ENCODE results near the gene DEDD. TPM values are rescaled to one million over a fixed set of nuclear protein-coding genes. Genes with fewer than 3 reads are reported as not detected.

The DEDD gene
- total RNA-seq, 4 donors from 2014 or later, result 23.0 to 48.7 (median 31.4) TPM

- Histone ChIP-seq H3K27me3 (no peaks in the 10 kb centered on the region), H3K4me3 (peak within 1 kb of the TSS; percentile 65 to 80 (median 70)), H3K4me1 (peaks cover 3 to 26% (median 12%) of the 10 kb centered on the region in 4 donors), H3K27ac (peak within 1 kb of the TSS; percentile 84 to 87 (median 86)), H3K36me3 (peaks cover 0 to 28% (median 0%) of the 10 kb centered on the region in 3 donors), H3K9me3 (no peaks in the 10 kb centered on the region)
- peak; percentile 44 to 74 for TF ChIP-seq POLR2A (IDR thresholded peaks at IDR 0.05)
- TF ChIP-seq, protein P1, sequence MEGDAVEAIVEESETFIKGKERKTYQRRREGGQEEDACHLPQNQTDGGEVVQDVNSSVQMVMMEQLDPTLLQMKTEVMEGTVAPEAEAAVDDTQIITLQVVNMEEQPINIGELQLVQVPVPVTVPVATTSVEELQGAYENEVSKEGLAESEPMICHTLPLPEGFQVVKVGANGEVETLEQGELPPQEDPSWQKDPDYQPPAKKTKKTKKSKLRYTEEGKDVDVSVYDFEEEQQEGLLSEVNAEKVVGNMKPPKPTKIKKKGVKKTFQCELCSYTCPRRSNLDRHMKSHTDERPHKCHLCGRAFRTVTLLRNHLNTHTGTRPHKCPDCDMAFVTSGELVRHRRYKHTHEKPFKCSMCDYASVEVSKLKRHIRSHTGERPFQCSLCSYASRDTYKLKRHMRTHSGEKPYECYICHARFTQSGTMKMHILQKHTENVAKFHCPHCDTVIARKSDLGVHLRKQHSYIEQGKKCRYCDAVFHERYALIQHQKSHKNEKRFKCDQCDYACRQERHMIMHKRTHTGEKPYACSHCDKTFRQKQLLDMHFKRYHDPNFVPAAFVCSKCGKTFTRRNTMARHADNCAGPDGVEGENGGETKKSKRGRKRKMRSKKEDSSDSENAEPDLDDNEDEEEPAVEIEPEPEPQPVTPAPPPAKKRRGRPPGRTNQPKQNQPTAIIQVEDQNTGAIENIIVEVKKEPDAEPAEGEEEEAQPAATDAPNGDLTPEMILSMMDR (IDR thresholded peaks at IDR 0.05), result peak in 2 of 6 experiments; percentile 3 to 24
- peak; percentile 91 to 97 (median 96) for DNase-seq
Measured at GRCh38 chr1:161177112-161177935, 44.9 kb upstream of the DEDD start, which contains the start of gene B4GALT3. Gene B4GALT3 (minus strand): TSS chr1:161177507. CDS start chr1:161176060, 1,447 bp downstream.

DNA sequence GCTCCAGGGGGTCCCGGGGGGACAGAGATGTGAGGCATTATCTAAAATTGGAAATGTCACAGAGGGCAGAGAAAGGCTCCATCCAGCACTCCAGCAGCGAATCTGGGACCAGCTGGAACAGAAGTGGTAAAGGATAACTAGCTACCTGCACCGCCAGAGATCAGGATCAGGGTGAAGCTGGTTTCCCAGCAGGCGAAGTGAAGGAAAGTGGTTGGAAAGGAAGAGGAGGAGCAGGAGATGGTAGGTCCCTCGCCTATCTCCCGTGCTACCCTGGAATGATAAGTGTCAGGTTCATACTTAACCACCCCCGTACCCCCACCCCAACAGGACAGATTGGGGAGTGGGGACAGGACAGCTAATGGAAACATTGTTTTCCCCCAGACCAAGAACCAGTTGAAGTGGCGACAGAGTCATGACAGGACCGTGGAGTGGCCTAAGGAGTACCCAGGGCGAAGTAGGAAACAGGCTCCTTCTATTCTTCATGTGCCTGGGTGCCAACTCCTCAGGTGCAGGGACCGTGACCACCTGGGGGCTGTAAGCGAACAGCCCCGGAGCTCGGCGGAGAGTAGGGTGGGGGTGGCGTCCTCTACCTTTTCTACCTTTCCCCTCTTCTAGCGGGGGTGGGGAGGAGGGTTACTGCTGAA lies 44.1 kb upstream of the DEDD start:
- Histone ChIP-seq H3K4me3 (peak overlapping the region; percentile 65 to 80 (median 70)), H3K9me3 (no peaks in the 10 kb centered on the region), H3K36me3 (peaks cover 0 to 36% (median 0%) of the 10 kb centered on the region in 3 donors), H3K27me3 (no peaks in the 10 kb centered on the region), H3K27ac (peak overlapping the region; percentile 84 to 87 (median 86)), H3K4me1 (peaks cover 3 to 26% (median 9%) of the 10 kb centered on the region in 4 donors)
- TF ChIP-seq, protein P1 (IDR thresholded peaks at IDR 0.05), result no peak
- TF ChIP-seq POLR2A (IDR thresholded peaks at IDR 0.05), result no peak
- DNase-seq, result no peak

DNA sequence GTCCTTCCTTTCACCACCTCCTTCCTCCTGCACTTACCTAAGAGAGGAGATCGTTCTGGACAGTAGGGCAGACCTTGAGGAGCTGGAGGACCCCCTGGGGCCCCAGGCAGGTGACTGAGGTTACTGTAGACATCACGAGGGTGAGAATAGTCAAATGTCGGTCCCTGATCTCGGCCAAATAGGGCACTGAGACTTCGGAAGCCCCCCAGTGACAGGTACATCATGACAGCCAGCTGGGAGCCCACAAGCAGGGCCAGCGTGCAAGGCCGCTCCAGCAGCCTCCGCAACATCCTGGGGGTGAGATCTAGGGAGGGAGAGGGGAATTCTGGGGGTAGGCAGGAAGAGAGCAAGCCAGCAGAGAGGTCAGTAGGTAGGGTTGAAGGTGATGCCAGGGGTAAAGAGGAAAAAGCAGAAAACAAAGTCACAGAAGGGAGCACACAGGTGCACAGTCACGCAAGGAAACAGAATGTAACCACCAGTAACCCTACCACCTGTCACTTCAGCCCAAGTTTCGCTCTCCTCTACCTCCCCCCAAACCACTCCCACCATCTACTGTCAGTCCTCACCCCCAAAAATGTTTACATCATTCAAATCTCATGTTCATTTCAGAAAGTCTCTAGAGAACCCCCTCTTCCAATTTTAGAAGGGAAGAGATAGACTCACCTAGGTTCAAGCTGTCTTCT lies 43.4 kb upstream of the DEDD start:
- peak overlapping the region; percentile 84 to 87 (median 86) for H3K27ac ChIP-seq
- H3K36me3 ChIP-seq, result peaks cover 0 to 42% (median 0%) of the 10 kb centered on the region in 3 donors
- H3K4me1 ChIP-seq, result peaks cover 3 to 26% (median 8%) of the 10 kb centered on the region in 4 donors
- no peaks in the 10 kb centered on the region for H3K9me3 ChIP-seq
- no peaks in the 10 kb centered on the region for H3K27me3 ChIP-seq
- no peak for DNase-seq
- TF ChIP-seq, protein P1 (IDR thresholded peaks at IDR 0.05), result no peak
- no peak for TF ChIP-seq POLR2A (IDR thresholded peaks at IDR 0.05)
- H3K4me3 ChIP-seq, result peak overlapping the region in 3 of 4 donors; percentile 65 to 73 (median 66)

DNA sequence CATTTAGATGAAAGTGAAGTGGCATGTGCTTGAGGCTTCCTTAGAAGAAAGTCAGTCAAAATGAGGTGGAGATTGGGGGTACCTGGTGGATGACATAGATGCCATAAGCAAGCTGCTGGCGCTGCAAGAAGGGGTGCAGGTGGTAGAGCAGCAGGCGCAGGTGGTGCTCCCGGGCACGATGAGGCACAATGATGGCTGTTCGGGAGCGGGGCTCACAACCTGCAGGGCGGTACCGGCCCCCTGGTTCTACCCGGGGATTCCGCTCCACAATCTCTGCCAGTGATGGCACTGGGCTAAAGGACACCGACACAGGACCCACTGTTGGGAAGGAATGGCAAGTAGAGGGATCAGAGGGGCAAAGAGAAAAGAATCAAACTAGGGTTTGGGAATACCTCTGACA lies 42.4 kb upstream of the DEDD start:
- no peak overlapping the region for H3K4me3 ChIP-seq
- no peak for TF ChIP-seq POLR2A (IDR thresholded peaks at IDR 0.05)
- TF ChIP-seq, protein P1 (IDR thresholded peaks at IDR 0.05), result no peak
- H3K36me3 ChIP-seq, result peaks cover 0 to 52% (median 0%) of the 10 kb centered on the region in 3 donors
- H3K27me3 ChIP-seq, result no peaks in the 10 kb centered on the region
- H3K4me1 ChIP-seq, result peaks cover 3 to 26% (median 8%) of the 10 kb centered on the region in 4 donors
- no peak for DNase-seq
- H3K27ac ChIP-seq, result no peak overlapping the region
- no peaks in the 10 kb centered on the region for H3K9me3 ChIP-seq

- no peak for TF ChIP-seq POLR2A (IDR thresholded peaks at IDR 0.05)
- TF ChIP-seq, protein P1 (IDR thresholded peaks at IDR 0.05), result no peak
- no peaks in the 10 kb centered on the region for H3K27me3 ChIP-seq
- peak overlapping the region in 2 of 4 donors; percentile 47 to 51 for H3K27ac ChIP-seq
- no peak for DNase-seq
- no peaks in the 10 kb centered on the region for H3K9me3 ChIP-seq
- H3K4me1 ChIP-seq, result peaks cover 3 to 26% (median 8%) of the 10 kb centered on the region in 4 donors
- no peak overlapping the region for H3K4me3 ChIP-seq
- peaks cover 0 to 59% (median 0%) of the 10 kb centered on the region in 3 donors for H3K36me3 ChIP-seq
Measured at GRCh38 chr1:161173711-161174110, 41.2 kb upstream of the DEDD start.

All from Peyer's patch (tissue), 4 donors.